AG09319 (cell line): ENCODE measurements around the gene TMEFF1.

ENCODE experiments used
- DNase-seq: peaks from one replicate; pipeline ENCODE4 v3.0.0-alpha.2; 2010; ENCODE audit warnings: low read depth; ENCODE audit errors: extremely low read depth
- CTCF ChIP-seq: IDR thresholded peaks from 2 replicates; pipeline ENCODE4 v1.5.1; 2011; ENCODE audit warnings: low read depth, mild to moderate bottlenecking, inconsistent platforms, low read length, moderate library complexity

The TMEFF1 gene

GRCh38 chr9:100466829-100467221 lies 6.1 kb upstream of the TMEFF1 start:
- no peak for TF ChIP-seq CTCF

GRCh38 chr9:100468041-100468440 lies 4.9 kb upstream of the TMEFF1 start:
- TF ChIP-seq CTCF, result no peak
- DNase-seq, result no peak

More at GRCh38 chr9:100466829-100467221, 6.1 kb upstream of the TMEFF1 start:
- DNase-seq, result no peak

DNA sequence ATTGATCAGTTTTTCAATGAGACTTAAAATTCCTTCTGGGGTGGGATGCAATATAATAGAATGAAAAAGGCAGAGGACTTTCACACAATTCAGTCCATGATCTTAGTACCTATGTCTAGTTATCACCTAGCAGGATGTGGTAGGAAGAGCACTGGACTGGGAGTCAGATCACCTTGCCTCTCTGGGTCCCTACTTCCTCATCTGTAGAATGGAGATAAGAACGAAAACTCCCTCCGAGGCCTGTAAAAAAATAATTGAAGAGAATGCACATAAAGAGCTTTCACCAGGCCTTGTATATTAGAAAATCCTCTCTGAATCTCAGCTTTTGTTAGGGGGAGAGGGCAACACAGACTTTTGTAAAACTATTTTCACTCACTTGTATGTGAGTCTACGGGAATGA lies 681 bp upstream of the TMEFF1 start:
- no peak for DNase-seq
- no peak for TF ChIP-seq CTCF

DNA sequence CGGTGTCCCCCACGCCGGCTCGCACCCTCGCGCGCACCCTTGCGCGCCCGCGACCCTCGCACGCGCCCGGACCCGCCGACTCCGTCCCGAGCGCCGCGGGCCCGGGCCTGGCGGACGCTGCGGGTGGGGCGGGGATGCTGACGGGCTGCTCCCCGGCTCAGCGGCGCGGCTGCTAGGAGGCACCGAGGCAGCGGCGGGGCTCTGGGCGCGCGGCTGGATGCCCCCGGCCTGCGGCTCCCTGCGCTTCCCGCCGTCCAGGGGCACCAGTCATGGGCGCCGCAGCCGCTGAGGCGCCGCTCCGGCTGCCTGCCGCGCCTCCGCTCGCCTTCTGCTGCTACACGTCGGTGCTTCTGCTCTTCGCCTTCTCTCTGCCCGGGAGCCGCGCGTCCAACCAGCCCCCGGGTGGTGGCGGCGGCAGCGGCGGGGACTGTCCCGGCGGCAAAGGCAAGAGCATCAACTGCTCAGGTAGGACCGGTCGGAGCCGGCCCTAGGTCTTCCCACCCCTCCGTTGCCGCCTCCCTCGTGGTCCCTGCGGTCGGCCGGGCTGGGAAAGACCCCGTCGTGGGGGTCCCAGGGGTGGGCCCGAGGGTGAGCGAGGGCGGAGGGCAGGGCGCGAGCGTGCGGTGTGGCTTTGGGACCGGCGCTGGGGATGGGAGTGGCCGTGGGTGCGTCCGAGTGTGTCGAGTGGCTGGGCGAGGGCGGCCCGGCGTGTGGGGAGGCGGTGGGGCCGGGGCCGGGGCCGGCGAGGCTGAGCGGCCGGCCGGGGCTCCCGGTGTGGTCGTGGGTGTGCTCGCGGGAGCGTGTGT lies 530 bp downstream of the TMEFF1 start:
- no peak for TF ChIP-seq CTCF
- no peak for DNase-seq

DNA sequence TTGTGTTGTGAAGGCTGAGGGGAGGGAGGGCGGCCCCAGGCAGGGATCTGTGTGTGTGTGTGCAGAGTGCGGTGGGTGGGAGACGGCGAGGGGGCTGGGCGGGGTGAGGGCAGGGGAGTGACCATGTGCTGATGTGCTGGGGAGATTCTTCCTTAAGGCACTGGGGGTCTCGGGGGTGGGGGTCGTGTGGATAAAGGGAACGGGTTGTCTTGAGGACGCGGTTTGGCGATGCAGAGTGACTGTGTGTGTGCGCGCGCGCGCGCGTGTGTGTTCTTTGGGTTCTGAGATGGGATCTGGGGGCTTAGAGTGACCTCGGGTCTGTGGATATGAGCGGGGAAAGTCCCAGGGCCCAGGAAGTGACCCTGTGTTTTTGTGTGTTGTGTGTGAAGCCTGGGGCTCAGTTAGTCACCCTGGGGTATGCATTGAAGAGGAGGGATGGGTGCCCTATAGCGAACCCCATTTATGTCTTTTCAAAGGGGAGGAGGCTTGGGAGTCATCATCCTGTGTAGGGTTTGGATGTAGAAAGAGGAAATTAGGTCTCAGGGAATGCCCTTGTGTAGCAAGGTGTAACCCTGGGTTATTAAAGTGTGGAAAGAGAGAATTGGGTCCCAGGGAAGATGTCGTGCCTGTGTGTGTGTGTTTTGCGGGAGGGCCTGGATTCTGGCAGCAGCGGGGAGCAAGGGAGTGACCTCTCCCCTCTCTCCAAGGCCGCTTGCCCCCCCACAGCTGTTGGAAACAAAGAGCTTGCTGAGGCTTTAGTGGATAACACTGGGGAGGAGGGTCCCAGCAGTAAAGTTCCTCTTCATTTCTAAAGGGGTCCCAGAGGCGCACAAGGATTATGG lies 1.4 kb downstream of the TMEFF1 start:
- no peak for DNase-seq
- no peak for TF ChIP-seq CTCF

DNA sequence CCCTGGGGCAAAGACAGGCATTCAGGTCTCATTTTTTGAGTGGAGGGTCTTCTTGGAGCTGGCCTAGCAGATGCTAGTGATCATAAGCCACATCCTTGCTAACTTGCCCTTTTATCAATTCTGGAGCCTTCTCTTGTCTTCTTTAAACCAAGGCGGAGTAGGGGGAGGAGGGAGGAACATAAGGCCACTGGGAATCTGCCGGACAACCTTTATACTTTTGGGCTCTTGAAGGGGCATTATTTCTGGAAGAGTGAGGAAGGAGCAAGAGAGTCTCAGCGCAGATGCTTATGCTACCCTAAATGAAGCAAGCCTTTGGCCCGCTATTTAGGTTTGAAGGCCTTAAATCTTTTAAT lies 2.0 kb downstream of the TMEFF1 start:
- TF ChIP-seq CTCF, result no peak
- no peak for DNase-seq

DNA sequence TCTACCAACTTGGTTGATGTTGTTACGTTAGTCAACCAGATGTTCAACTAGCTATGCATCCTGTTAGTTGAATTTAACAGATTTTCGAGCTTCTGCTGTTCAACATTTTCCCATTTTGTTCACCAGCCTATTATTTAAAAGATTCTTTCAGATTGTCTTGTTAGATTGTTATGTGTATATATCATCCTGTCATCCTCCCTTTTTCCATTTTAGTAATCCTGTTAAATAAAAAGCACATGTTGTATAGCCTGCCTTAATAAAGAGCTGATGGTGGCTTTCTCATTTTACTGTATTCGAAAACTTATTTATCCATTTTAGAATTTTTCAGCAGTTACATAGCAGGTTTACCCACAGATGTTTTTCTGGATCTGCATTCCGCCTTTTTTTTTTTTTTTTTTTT lies 4.3 kb downstream of the TMEFF1 start:
- DNase-seq, result peak; percentile 14
- TF ChIP-seq CTCF, result no peak
